Esophagus squamous epithelium (tissue), 5 donors: Measurements from ENCODE around the gene IL1RN. TPM values are rescaled to one million over a fixed set of nuclear protein-coding genes. Genes with fewer than 3 reads are reported as not detected.

Experiments used
- DNase-seq: peaks from one replicate; lab custom pipeline; 2025; lab: John Stamatoyannopoulos, UW
- H3K27ac ChIP-seq, 4 donors: fragments of 200-600 bp; sonication (generic); one replicate each; pipeline ENCODE4 v1.5.1; 2016 to 2019; ENCODE audit warnings: mild to moderate bottlenecking in 1 of 4
- H3K27me3 ChIP-seq, 4 donors: fragments of 200-600 bp; sonication (generic); 1 replicate in 3 of 4; 2 replicates in 1 of 4; pipeline versions ENCODE4 v1.5.1 to v1.6.0; 2017 to 2021; ENCODE audit warnings: antibody characterized with exemption in 1 of 4
- H3K36me3 ChIP-seq, 3 donors: fragments of 200-600 bp; sonication (generic); one replicate each; pipeline ENCODE4 v1.5.1; 2016 to 2019
- H3K4me1 ChIP-seq, 3 donors: fragments of 200-600 bp; sonication (generic); one replicate each; pipeline ENCODE4 v1.5.1; 2017 to 2019
- H3K4me3 ChIP-seq, 4 donors: fragments of 200-600 bp; sonication (generic); 1 replicate in 3 of 4; 2 replicates in 1 of 4; pipeline ENCODE4 v1.5.1; 2016 to 2019; ENCODE audit warnings: mild to moderate bottlenecking in 2 of 4, moderate library complexity in 1 of 4
- H3K9me3 ChIP-seq, 3 donors: fragments of 200-600 bp; sonication (generic); one replicate each; pipeline ENCODE4 v1.5.1; 2016 to 2019
- CTCF ChIP-seq, 6 experiments: fragments of 450-650 bp in 4 of 6; fragments of 200-600 bp in 2 of 6; sonication (generic) in 2 of 6; IDR thresholded peaks; one replicate each; pipeline ENCODE4 v1.5.1; 2016 to 2019; ENCODE audit warnings: antibody characterized with exemption in 6 of 6, mild to moderate bottlenecking in 4 of 6, moderate library complexity in 4 of 6
- POLR2A ChIP-seq, 4 donors: fragments of 450-650 bp; IDR thresholded peaks; one replicate each; pipeline ENCODE4 v1.6.1; 2017; ENCODE audit warnings: antibody characterized with exemption in 4 of 4, mild to moderate bottlenecking in 4 of 4, moderate library complexity in 3 of 4
- WGBS, 2 donors: methylation state at CpG; one replicate each; pipeline ENCODE4 v1.1.5; 2018; 5-methylcytosine and 5-hydroxymethylcytosine counted together
- intact Hi-C: fragments of 100-400 bp; cut with DNase I; formaldehyde crosslinking; loops from one replicate; pipeline ENCODE4 v1.15.0; 2022
- total RNA-seq, 4 donors: library from RNA; depleted of rRNA; stranded (reverse); fragments of >200 nt; gene quantifications; one replicate each; pipeline ENCODE4 v1.1.0, GENCODE V29; 2016
- donor health status: DM: yes; HTN: yes; CAD: no.

The IL1RN gene
- total RNA-seq, 4 donors from 2014 or later = 594 to 1,539 (median 978) TPM

DNA sequence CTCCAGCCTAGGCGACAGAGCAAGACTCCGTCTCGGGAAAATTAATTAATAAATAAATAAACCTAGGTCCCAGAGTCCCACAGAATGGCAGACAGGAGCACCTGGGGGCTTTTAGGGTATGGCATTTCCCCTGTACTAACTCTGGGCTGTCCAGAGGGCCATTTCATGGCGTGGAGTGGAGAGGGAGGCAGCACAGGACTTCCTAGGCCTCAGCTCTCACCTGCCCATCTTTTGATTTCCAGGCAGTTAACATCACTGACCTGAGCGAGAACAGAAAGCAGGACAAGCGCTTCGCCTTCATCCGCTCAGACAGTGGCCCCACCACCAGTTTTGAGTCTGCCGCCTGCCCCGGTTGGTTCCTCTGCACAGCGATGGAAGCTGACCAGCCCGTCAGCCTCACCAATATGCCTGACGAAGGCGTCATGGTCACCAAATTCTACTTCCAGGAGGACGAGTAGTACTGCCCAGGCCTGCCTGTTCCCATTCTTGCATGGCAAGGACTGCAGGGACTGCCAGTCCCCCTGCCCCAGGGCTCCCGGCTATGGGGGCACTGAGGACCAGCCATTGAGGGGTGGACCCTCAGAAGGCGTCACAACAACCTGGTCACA lies 5.1 kb downstream of the IL1RN start:
- WGBS, 2 donors = 90 to 94% methylated on average over 6 to 17 of the region's 17 CpGs
- intact Hi-C loops = loop anchor here (10.0 kb wide), 1 partner anchor 242 kb away; no protein-coding TSS in a partner anchor
- H3K27ac ChIP-seq = no peak overlapping the region
- no peaks in the 10 kb centered on the region for H3K9me3 ChIP-seq
- H3K36me3 ChIP-seq = peaks cover 7 to 67% (median 12%) of the 10 kb centered on the region in 3 donors
- DNase-seq = no peak
- TF ChIP-seq POLR2A (IDR thresholded peaks at IDR 0.05) = no peak
- TF ChIP-seq CTCF (IDR thresholded peaks at IDR 0.05) = no peak
- H3K4me3 ChIP-seq = no peak overlapping the region
- peaks cover 0 to 5% (median 0%) of the 10 kb centered on the region in 3 donors for H3K4me1 ChIP-seq
- no peaks in the 10 kb centered on the region for H3K27me3 ChIP-seq

GRCh38 chr2:113133704-113134598 lies 6.6 kb downstream of the IL1RN start:
- H3K4me3 ChIP-seq = no peak overlapping the region
- WGBS, 2 donors = 58 to 62% methylated on average over 5 to 7 of the region's 7 CpGs
- H3K9me3 ChIP-seq = no peaks in the 10 kb centered on the region
- H3K27ac ChIP-seq = peak overlapping the region in 1 of 4 donors; percentile 63
- H3K27me3 ChIP-seq = no peaks in the 10 kb centered on the region
- TF ChIP-seq CTCF (IDR thresholded peaks at IDR 0.05) = no peak
- no peak for TF ChIP-seq POLR2A (IDR thresholded peaks at IDR 0.05)
- DNase-seq = no peak
- intact Hi-C loops = loop anchor here (10.0 kb wide), 1 partner anchor 241 kb away; no protein-coding TSS in a partner anchor
- peaks cover 7 to 52% (median 12%) of the 10 kb centered on the region in 3 donors for H3K36me3 ChIP-seq
- peaks cover 0 to 20% (median 5%) of the 10 kb centered on the region in 3 donors for H3K4me1 ChIP-seq

DNA sequence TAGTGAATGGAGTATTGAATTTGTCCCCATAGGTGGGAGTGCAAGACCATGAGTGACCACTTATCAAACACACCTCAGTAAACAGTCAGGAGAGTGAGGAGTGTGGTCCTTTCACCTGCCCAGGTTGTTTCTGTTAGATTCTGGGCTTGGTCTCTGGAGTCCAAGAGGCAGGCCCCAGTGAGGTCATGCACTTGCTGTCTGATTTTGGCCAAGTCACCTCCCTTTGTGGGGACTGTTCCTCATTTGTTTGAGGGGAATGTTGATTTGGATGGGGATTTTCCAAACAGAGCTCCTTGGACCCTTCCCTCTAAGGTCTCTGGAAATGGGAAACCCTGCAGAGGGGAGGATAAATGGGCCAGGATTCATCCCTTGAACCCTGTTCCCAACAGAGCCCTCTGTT lies 7.3 kb downstream of the IL1RN start:
- H3K4me3 ChIP-seq = no peak overlapping the region
- no peak for DNase-seq
- H3K9me3 ChIP-seq = no peaks in the 10 kb centered on the region
- no peak for TF ChIP-seq CTCF (IDR thresholded peaks at IDR 0.05)
- peaks cover 7 to 45% (median 12%) of the 10 kb centered on the region in 3 donors for H3K36me3 ChIP-seq
- H3K27me3 ChIP-seq = no peaks in the 10 kb centered on the region
- H3K27ac ChIP-seq = peak overlapping the region in 2 of 4 donors; percentile 26 to 63
- peaks cover 0 to 24% (median 6%) of the 10 kb centered on the region in 3 donors for H3K4me1 ChIP-seq
- intact Hi-C loops = loop anchor here (10.0 kb wide), 1 partner anchor 240 kb away; no protein-coding TSS in a partner anchor

DNA sequence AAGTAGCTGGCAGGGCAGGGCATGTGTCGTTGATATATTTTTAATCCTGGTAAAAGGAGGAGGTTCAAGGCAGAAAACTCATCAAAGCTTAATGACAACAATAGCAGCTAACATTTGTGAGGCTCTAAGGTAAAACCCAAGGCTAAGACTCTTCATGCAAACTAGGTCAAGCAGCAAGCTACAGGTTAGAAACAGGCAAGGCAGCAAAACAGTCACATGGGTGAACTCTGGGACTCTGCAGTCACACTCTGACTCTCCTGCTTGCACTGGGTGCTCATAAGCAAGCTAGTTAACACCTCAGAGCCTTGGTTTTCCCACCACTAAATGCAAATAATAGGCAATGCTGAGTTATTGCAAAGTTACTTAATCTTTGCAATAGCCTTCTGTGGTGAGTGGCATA lies 7.9 kb downstream of the IL1RN start:
- peak overlapping the region in 2 of 4 donors; percentile 26 to 63 for H3K27ac ChIP-seq
- H3K4me3 ChIP-seq = no peak overlapping the region
- H3K4me1 ChIP-seq = peaks cover 0 to 24% (median 6%) of the 10 kb centered on the region in 3 donors
- H3K36me3 ChIP-seq = peaks cover 7 to 39% (median 12%) of the 10 kb centered on the region in 3 donors
- no peak for TF ChIP-seq CTCF (IDR thresholded peaks at IDR 0.05)
- no peak for TF ChIP-seq POLR2A (IDR thresholded peaks at IDR 0.05)
- DNase-seq = no peak
- no peaks in the 10 kb centered on the region for H3K9me3 ChIP-seq
- WGBS, 2 donors = 50 to 67% methylated on average over 1 of the region's 1 CpG
- intact Hi-C loops = loop anchor here (10.0 kb wide), 1 partner anchor 239 kb away; no protein-coding TSS in a partner anchor
- no peaks in the 10 kb centered on the region for H3K27me3 ChIP-seq
